RPMI7951 (cell line): ENCODE data around the gene NADSYN1. TPM values are rescaled to one million over a fixed set of nuclear protein-coding genes. Genes with fewer than 3 reads are reported as not detected.

Source experiments
- DNase-seq: peaks from one replicate; pipeline ENCODE4 v3.0.0-alpha.2; 2012; ENCODE audit warnings: low read depth
- total RNA-seq: library from RNA; depleted of rRNA; stranded (reverse); fragments of >200 nt; shearing (Covaris generic); gene quantifications from 2 replicates; pipeline ENCODE4 v1.2.3, GENCODE V29; 2014; rRNA removed

The NADSYN1 gene
- total RNA-seq, 1 experiment from 2014 or later = 36.9 TPM

- no peak for DNase-seq
Observed at GRCh38 chr11:71548716-71549151, 95.7 kb downstream of the NADSYN1 start.

Other genes with a start within 250 kb of the NADSYN1 start
- gene SHANK2, start 200.6 kb upstream of the NADSYN1 start, total RNA-seq = under 0.01 and 0.10 TPM in 2 replicates
- 24.1 and 24.4 TPM in 2 replicates for gene DHCR7, start 4.8 kb upstream of the NADSYN1 start, total RNA-seq
- gene KRTAP5-7, start 74.1 kb downstream of the NADSYN1 start, total RNA-seq = not detected in 2 replicates
- gene KRTAP5-8, start 84.8 kb downstream of the NADSYN1 start, total RNA-seq = not detected in 2 replicates
- gene KRTAP5-9, start 95.2 kb downstream of the NADSYN1 start, total RNA-seq = not detected in 2 replicates
- not detected in 2 replicates for gene KRTAP5-10, start 112.4 kb downstream of the NADSYN1 start, total RNA-seq
- not detected in 2 replicates for gene KRTAP5-11, start 129.7 kb downstream of the NADSYN1 start, total RNA-seq